Neutrophil (primary cell): Measurements from ENCODE around the gene RGL2.

Experiments used
- H3K27ac ChIP-seq: fragments of 200-600 bp; sonication (generic); 2 replicates; pipeline ENCODE4 v1.5.1; 2016; ENCODE audit warnings: mild to moderate bottlenecking, moderate library complexity
- H3K27me3 ChIP-seq: fragments of 200-600 bp; sonication (generic); 2 replicates; pipeline ENCODE4 v1.6.0; 2016; ENCODE audit warnings: mild to moderate bottlenecking
- H3K36me3 ChIP-seq: fragments of 200-600 bp; sonication (generic); 2 replicates; pipeline ENCODE4 v1.5.1; 2017
- H3K4me1 ChIP-seq, 2 experiments: fragments of 200-600 bp in 1 of 2; sonication (generic) in 1 of 2; 1 replicate in 1 of 2; 2 replicates in 1 of 2; pipeline versions ENCODE4 v1.5.1 to v1.6.1; 2013 to 2016; ENCODE audit warnings: low read depth in 1 of 2, low read length in 1 of 2, mild to moderate bottlenecking in 1 of 2, moderate library complexity in 1 of 2; ENCODE audit not compliant: control insufficient read depth in 1 of 2, insufficient read depth in 1 of 2
- H3K4me3 ChIP-seq, 2 experiments: fragments of 200-600 bp in 1 of 2; sonication (generic) in 1 of 2; 1 replicate in 1 of 2; 2 replicates in 1 of 2; pipeline ENCODE4 v1.5.1; 2013 to 2016; ENCODE audit warnings: low read depth in 1 of 2, low read length in 1 of 2, mild to moderate bottlenecking in 1 of 2, moderate library complexity in 1 of 2
- H3K9me3 ChIP-seq: fragments of 200-600 bp; sonication (generic); 2 replicates; pipeline ENCODE4 v1.5.1; 2016
- CTCF ChIP-seq: fragments of 200-600 bp; sonication (generic); IDR thresholded peaks from 2 replicates; pipeline ENCODE4 v1.5.1; 2016; ENCODE audit warnings: antibody characterized with exemption

The RGL2 gene

GRCh38 chr6:33247977-33248642, 50.6 kb downstream of the RGL2 start:
- Histone ChIP-seq H3K4me1 (peaks cover 23 to 24% of the 10 kb centered on the region in 2 experiments), H3K9me3 (no peaks in the 10 kb centered on the region), H3K36me3 (peaks cover 5% of the 10 kb centered on the region), H3K4me3 (peak overlapping the region; percentile 59 to 67), H3K27ac (peak overlapping the region; percentile 94), H3K27me3 (peaks cover 40% of the 10 kb centered on the region)
- TF ChIP-seq CTCF = peak; percentile 96

DNA sequence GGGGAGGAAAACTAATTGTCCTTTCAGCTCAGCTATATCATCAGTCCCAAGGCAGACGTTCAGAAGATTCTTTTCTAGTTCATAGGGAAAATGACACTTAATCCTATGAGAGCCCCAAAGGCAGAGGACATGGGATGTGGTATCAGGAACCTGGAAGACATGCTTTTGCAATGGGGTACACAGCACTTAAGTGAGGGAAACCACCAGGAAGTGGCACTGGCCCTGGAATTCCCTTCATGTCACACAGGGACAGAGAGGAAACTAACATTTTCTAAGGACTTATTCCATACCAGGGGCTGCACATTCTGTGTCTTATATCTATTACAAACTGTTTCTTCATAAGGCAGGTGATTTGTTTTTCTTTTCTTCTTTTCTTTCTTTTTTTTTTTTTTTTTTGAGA, 55.3 kb downstream of the RGL2 start:
- no peak for TF ChIP-seq CTCF
- peaks cover 7 to 8% of the 10 kb centered on the region in 2 experiments for H3K4me1 ChIP-seq
- H3K27me3 ChIP-seq = peaks cover 76% of the 10 kb centered on the region

GRCh38 chr6:33241968-33242367, 56.8 kb downstream of the RGL2 start:
- no peaks in the 10 kb centered on the region for H3K36me3 ChIP-seq
- no peak overlapping the region for H3K4me3 ChIP-seq
- TF ChIP-seq CTCF = no peak
- peaks cover 64% of the 10 kb centered on the region for H3K27me3 ChIP-seq
- H3K27ac ChIP-seq = no peak overlapping the region
- H3K4me1 ChIP-seq = no peaks in the 10 kb centered on the region
- no peaks in the 10 kb centered on the region for H3K9me3 ChIP-seq

More for the DNA sequence above, 55.3 kb downstream of the RGL2 start:
- Histone ChIP-seq H3K36me3 (no peaks in the 10 kb centered on the region), H3K27ac (no peak overlapping the region), H3K4me3 (no peak overlapping the region), H3K9me3 (no peaks in the 10 kb centered on the region)
